ENCODE data around the gene MIDN. TPM values are rescaled to one million over a fixed set of nuclear protein-coding genes. Genes with fewer than 3 reads are reported as not detected.
"Not testable (repeated sequence)": the region's sequence is repeated elsewhere in the genome, so short reads cannot be mapped to it uniquely, and the experiment has no call there.

MIDN gene
- 16.2 TPM for polyA plus RNA-seq (2012; ENCODE audit: low read depth, missing spikeins)

- peak; percentile 87 for FAIRE-seq
- peak; percentile 82 for TF ChIP-seq POLR2AphosphoS5 (IDR thresholded peaks at IDR 0.05; ENCODE audit: low read depth, low read length)
- TF ChIP-seq TAF1 (IDR thresholded peaks at IDR 0.05; ENCODE audit: low read depth, low read length): no peak
- peak; percentile 87 for TF ChIP-seq POLR2A (IDR thresholded peaks at IDR 0.05; ENCODE audit: low read depth, low read length)
- TF ChIP-seq SPI1 (IDR thresholded peaks at IDR 0.05; ENCODE audit: low read depth, low read length): no peak
- no peak for TF ChIP-seq POU2F2 (IDR thresholded peaks at IDR 0.05; ENCODE audit: low read depth, low read length)
- TF ChIP-seq PAX5 (IDR thresholded peaks at IDR 0.05; ENCODE audit: insufficient read depth, low read length, severe bottlenecking): no peak
- DNase-seq (ENCODE audit: insufficient read length, low spot score): no peak
These were observed at the start of gene MIDN for GRCh38 chr19:1248139-1248785. TSS of gene MIDN (plus strand) at chr19:1248583. CDS start at chr19:1250297, 1,714 bp downstream.

GRCh38 chr19:1199531-1199930, 48.9 kb upstream of the MIDN start:
- DNase-seq (ENCODE audit: insufficient read length, low spot score) (no peak), FAIRE-seq (no peak)
- TF ChIP-seq PAX5 (IDR thresholded peaks at IDR 0.05; ENCODE audit: insufficient read depth, low read length, severe bottlenecking) (no peak), POU2F2 (IDR thresholded peaks at IDR 0.05; ENCODE audit: low read depth, low read length) (no peak), TAF1 (IDR thresholded peaks at IDR 0.05; ENCODE audit: low read depth, low read length) (no peak), SPI1 (IDR thresholded peaks at IDR 0.05; ENCODE audit: low read depth, low read length) (no peak), POLR2AphosphoS5 (IDR thresholded peaks at IDR 0.05; ENCODE audit: low read depth, low read length) (no peak), POLR2A (IDR thresholded peaks at IDR 0.05; ENCODE audit: low read depth, low read length) (no peak)

GRCh38 chr19:1200614-1201013, 47.8 kb upstream of the MIDN start:
- FAIRE-seq; DNase-seq (ENCODE audit: insufficient read length, low spot score): not testable (repeated sequence)

GRCh38 chr19:1205114-1206099, 43.0 kb upstream of the MIDN start, which contains the start of gene STK11:
TSS of gene STK11 (plus strand) at chr19:1205778. CDS start at chr19:1206914, 1,136 bp downstream.
- FAIRE-seq: peak; percentile 99
- TF ChIP-seq POLR2A (IDR thresholded peaks at IDR 0.05; ENCODE audit: low read depth, low read length): peak; percentile 34; the same call in 1 of the 2 replicates
- TF ChIP-seq POLR2AphosphoS5 (IDR thresholded peaks at IDR 0.05; ENCODE audit: low read depth, low read length): no peak
- peak; percentile 81 for TF ChIP-seq TAF1 (IDR thresholded peaks at IDR 0.05; ENCODE audit: low read depth, low read length)
- no peak for TF ChIP-seq PAX5 (IDR thresholded peaks at IDR 0.05; ENCODE audit: insufficient read depth, low read length, severe bottlenecking)
- TF ChIP-seq SPI1 (IDR thresholded peaks at IDR 0.05; ENCODE audit: low read depth, low read length): no peak
- TF ChIP-seq POU2F2 (IDR thresholded peaks at IDR 0.05; ENCODE audit: low read depth, low read length): no peak
- peak; percentile 100 for DNase-seq (ENCODE audit: insufficient read length, low spot score)

- DNase-seq (ENCODE audit: insufficient read length, low spot score) (no peak), FAIRE-seq (peak; percentile 52)
- TF ChIP-seq POLR2AphosphoS5 (IDR thresholded peaks at IDR 0.05; ENCODE audit: low read depth, low read length) (no peak), PAX5 (IDR thresholded peaks at IDR 0.05; ENCODE audit: insufficient read depth, low read length, severe bottlenecking) (no peak), TAF1 (IDR thresholded peaks at IDR 0.05; ENCODE audit: low read depth, low read length) (no peak)
These were observed 42.1 kb upstream of the MIDN start for GRCh38 chr19:1206150-1206863.

GRCh38 chr19:1206864-1207450, 41.4 kb upstream of the MIDN start:
- TF ChIP-seq PAX5 (IDR thresholded peaks at IDR 0.05; ENCODE audit: insufficient read depth, low read length, severe bottlenecking): no peak
- TF ChIP-seq SPI1 (IDR thresholded peaks at IDR 0.05; ENCODE audit: low read depth, low read length): no peak
- no peak for TF ChIP-seq POU2F2 (IDR thresholded peaks at IDR 0.05; ENCODE audit: low read depth, low read length)
- no peak for TF ChIP-seq POLR2A (IDR thresholded peaks at IDR 0.05; ENCODE audit: low read depth, low read length)
- no peak for TF ChIP-seq POLR2AphosphoS5 (IDR thresholded peaks at IDR 0.05; ENCODE audit: low read depth, low read length)
- TF ChIP-seq TAF1 (IDR thresholded peaks at IDR 0.05; ENCODE audit: low read depth, low read length): no peak
- FAIRE-seq: no peak
- peak; percentile 41 for DNase-seq (ENCODE audit: insufficient read length, low spot score)

- peak; percentile 5 for FAIRE-seq
- DNase-seq (ENCODE audit: insufficient read length, low spot score): not testable (repeated sequence)
These were observed 39.6 kb upstream of the MIDN start for GRCh38 chr19:1208830-1209229.

GRCh38 chr19:1210227-1210538, 38.2 kb upstream of the MIDN start:
- TF ChIP-seq TAF1 (IDR thresholded peaks at IDR 0.05; ENCODE audit: low read depth, low read length) (no peak), POLR2A (IDR thresholded peaks at IDR 0.05; ENCODE audit: low read depth, low read length) (no peak), POLR2AphosphoS5 (IDR thresholded peaks at IDR 0.05; ENCODE audit: low read depth, low read length) (no peak), POU2F2 (IDR thresholded peaks at IDR 0.05; ENCODE audit: low read depth, low read length) (no peak), SPI1 (IDR thresholded peaks at IDR 0.05; ENCODE audit: low read depth, low read length) (no peak), PAX5 (IDR thresholded peaks at IDR 0.05; ENCODE audit: insufficient read depth, low read length, severe bottlenecking) (no peak)
- DNase-seq (ENCODE audit: insufficient read length, low spot score): no peak
- no peak for FAIRE-seq

GRCh38 chr19:1211494-1212234, 36.7 kb upstream of the MIDN start:
- FAIRE-seq: no peak
- no peak for TF ChIP-seq PAX5 (IDR thresholded peaks at IDR 0.05; ENCODE audit: insufficient read depth, low read length, severe bottlenecking)
- no peak for TF ChIP-seq TAF1 (IDR thresholded peaks at IDR 0.05; ENCODE audit: low read depth, low read length)
- no peak for TF ChIP-seq POLR2AphosphoS5 (IDR thresholded peaks at IDR 0.05; ENCODE audit: low read depth, low read length)
- TF ChIP-seq POLR2A (IDR thresholded peaks at IDR 0.05; ENCODE audit: low read depth, low read length): no peak
- TF ChIP-seq SPI1 (IDR thresholded peaks at IDR 0.05; ENCODE audit: low read depth, low read length): no peak
- no peak for TF ChIP-seq POU2F2 (IDR thresholded peaks at IDR 0.05; ENCODE audit: low read depth, low read length)
- DNase-seq (ENCODE audit: insufficient read length, low spot score): no peak

Data from GM12891 (cell line).